Activated CD4-positive, alpha-beta T cell treated with anti-CD3 and anti-CD28 coated beads for 36 hours (primary cell): Measurements from ENCODE around the gene ZNF311. TPM values are rescaled to one million over a fixed set of nuclear protein-coding genes. Genes with fewer than 3 reads are reported as not detected.

Experiments
- ATAC-seq: fragments of 200-7000 bp; cut with Tn5 transposase; one replicate; pipeline ENCODE4 v1.10.0; 2021; ENCODE audit warnings: mild to moderate bottlenecking, moderate library complexity
- CTCF ChIA-PET: fragments of 350-600 bp; sonication (Branson Sonifier 250); formaldehyde crosslinking; loops from one replicate; lab custom pipeline; 2021; ENCODE audit warnings: antibody characterized with exemption; lab: Charles Lee
- POLR2A ChIA-PET: fragments of 350-600 bp; sonication (Branson Sonifier 250); formaldehyde crosslinking; loops from one replicate; lab custom pipeline; 2021; ENCODE audit warnings: antibody characterized with exemption, inconsistent platforms; lab: Charles Lee
- DNase-seq: peaks from one replicate; pipeline ENCODE4 v3.0.0-alpha.2; 2020
- H3K27ac Mint-ChIP-seq: one replicate; pipeline ENCODE4 v1.8.0; 2021; ENCODE audit warnings: mixed read lengths
- H3K27me3 Mint-ChIP-seq: one replicate; pipeline ENCODE4 v1.8.0; 2021; ENCODE audit warnings: mixed read lengths
- H3K36me3 Mint-ChIP-seq: one replicate; pipeline ENCODE4 v1.8.0; 2021; ENCODE audit warnings: low read depth, mixed read lengths
- H3K4me1 Mint-ChIP-seq: one replicate; pipeline ENCODE4 v1.8.0; 2021; ENCODE audit warnings: mixed read lengths
- H3K4me3 Mint-ChIP-seq: one replicate; pipeline ENCODE4 v1.8.0; 2021; ENCODE audit warnings: mild to moderate bottlenecking, moderate library complexity, mixed read lengths
- H3K9me3 Mint-ChIP-seq: one replicate; pipeline ENCODE4 v1.8.0; 2021; ENCODE audit warnings: low read depth, mixed read lengths
- intact Hi-C, 2 experiments: fragments of 100-400 bp; cut with DNase I in 1 of 2; cut with micrococcal nuclease in 1 of 2; formaldehyde crosslinking; loops; one replicate each; pipeline versions ENCODE4 v1.14.2 to v1.15.1; 2022 to 2024; cut with DNase I, micrococcal nuclease
- total RNA-seq, 2 experiments: library from RNA; stranded (reverse); gene quantifications; one replicate each; pipeline ENCODE4 v1.2.3, GENCODE V29; 2021

Gene ZNF311
- 1 to 10 TPM in 1 of 2 experiments, under 1 TPM in 1; 0.98 to 1.0 TPM for total RNA-seq

GRCh38 chr6:29005183-29005885, at the start of gene ZNF311:
Gene ZNF311, minus strand, starts transcription at chr6:29005315. Its CDS starts 1,361 bp downstream, at chr6:29003954.
- intact Hi-C loops: no loop called here
- H3K27ac Mint-ChIP-seq: peak within 1 kb of the TSS; percentile 88
- H3K9me3 Mint-ChIP-seq: no peaks in the 10 kb centered on the region
- ChIA-PET POLR2A (no interaction called here), CTCF (interaction anchor here (0.6 to 1.4 kb wide), 5 partner anchors 9 to 233 kb away, joined by 3 to 8 read pairs (median 3); no protein-coding TSS in a partner anchor)
- no peaks in the 10 kb centered on the region for H3K36me3 Mint-ChIP-seq
- H3K27me3 Mint-ChIP-seq: peaks cover 3% of the 10 kb centered on the region
- H3K4me3 Mint-ChIP-seq: peak within 1 kb of the TSS; percentile 79
- DNase-seq (peak; percentile 62), ATAC-seq (peak; percentile 97)
- H3K4me1 Mint-ChIP-seq: peaks cover 19% of the 10 kb centered on the region

GRCh38 chr6:29051680-29052079, 46.6 kb upstream of the ZNF311 start:
- Mint-ChIP-seq H3K9me3 (no peaks in the 10 kb centered on the region), H3K27ac (no peak overlapping the region), H3K4me3 (no peak overlapping the region), H3K36me3 (no peaks in the 10 kb centered on the region), H3K27me3 (peaks cover 48% of the 10 kb centered on the region), H3K4me1 (no peaks in the 10 kb centered on the region)
- ChIA-PET POLR2A (no interaction called here), CTCF (no interaction called here)
- DNase-seq: no peak
- no peak for ATAC-seq
- intact Hi-C loops: no loop called here

GRCh38 chr6:29045075-29045474, 40.0 kb upstream of the ZNF311 start, which contains the start of gene OR2W1:
Gene OR2W1, minus strand, starts transcription at chr6:29045175. Its CDS starts 0 bp downstream, at chr6:29045175.
- H3K27me3 Mint-ChIP-seq: peaks cover 36% of the 10 kb centered on the region
- no peaks in the 10 kb centered on the region for H3K9me3 Mint-ChIP-seq
- no peaks in the 10 kb centered on the region for H3K4me1 Mint-ChIP-seq
- CTCF ChIA-PET: no interaction called here
- H3K27ac Mint-ChIP-seq: no peak within 1 kb of the TSS
- no peak within 1 kb of the TSS for H3K4me3 Mint-ChIP-seq
- POLR2A ChIA-PET: no interaction called here
- ATAC-seq (no peak), DNase-seq (no peak)
- intact Hi-C loops: loop anchor here in 1 of 2 experiments (10.0 kb wide), 1 partner anchor 550 kb away; no protein-coding TSS in a partner anchor
- no peaks in the 10 kb centered on the region for H3K36me3 Mint-ChIP-seq

DNA sequence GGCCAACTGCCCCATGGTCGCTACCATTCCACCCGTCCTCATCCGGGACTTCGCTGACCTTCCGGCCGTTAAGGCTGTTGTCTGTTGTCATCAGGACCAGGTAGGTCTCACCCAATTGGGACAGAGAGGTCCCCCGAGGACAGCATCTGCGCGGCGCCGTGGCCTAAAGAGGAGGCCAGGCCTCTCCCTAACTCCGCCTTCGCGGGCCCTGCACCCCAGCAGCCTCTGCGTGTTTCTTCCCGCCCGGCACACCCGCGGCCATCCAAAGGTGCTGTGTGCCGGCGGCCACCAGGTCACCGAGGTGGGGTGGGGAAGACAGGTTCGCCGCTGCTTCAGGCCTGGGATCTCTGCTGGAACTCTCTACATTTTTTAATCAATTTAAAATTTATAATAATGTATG, 30.8 kb upstream of the ZNF311 start:
- H3K9me3 Mint-ChIP-seq: no peaks in the 10 kb centered on the region
- POLR2A ChIA-PET: no interaction called here
- ATAC-seq (no peak), DNase-seq (no peak)
- H3K4me3 Mint-ChIP-seq: no peak overlapping the region
- H3K36me3 Mint-ChIP-seq: no peaks in the 10 kb centered on the region
- no peak overlapping the region for H3K27ac Mint-ChIP-seq
- H3K27me3 Mint-ChIP-seq: peaks cover 22% of the 10 kb centered on the region
- CTCF ChIA-PET: no interaction called here
- no peaks in the 10 kb centered on the region for H3K4me1 Mint-ChIP-seq
- intact Hi-C loops: no loop called here

DNA sequence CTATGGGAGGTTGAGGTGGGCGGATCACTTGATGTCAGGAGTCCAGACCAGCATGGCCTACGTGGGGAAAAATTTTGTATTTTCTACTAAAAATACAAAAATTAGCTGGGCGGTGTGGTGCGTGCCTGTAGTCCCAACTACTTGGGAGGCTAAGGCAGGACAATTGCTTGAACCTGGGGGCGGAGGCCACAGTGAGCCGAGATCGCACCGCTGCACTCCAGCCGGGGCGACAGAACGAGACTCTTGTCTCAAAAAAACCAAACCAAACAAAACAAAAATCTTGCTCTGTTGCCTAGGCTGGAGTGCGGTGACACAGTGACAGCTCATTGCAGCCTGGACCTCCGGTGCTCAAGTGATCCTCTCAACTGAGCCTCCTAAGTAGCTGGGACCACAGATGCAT, 23.7 kb upstream of the ZNF311 start:
- CTCF ChIA-PET: interaction anchor here (0.6 kb wide), 1 partner anchor 95 kb away, joined by 3 read pairs; no protein-coding TSS in a partner anchor
- H3K27me3 Mint-ChIP-seq: peaks cover 40% of the 10 kb centered on the region
- POLR2A ChIA-PET: no interaction called here
- H3K27ac Mint-ChIP-seq: no peak overlapping the region
- H3K4me3 Mint-ChIP-seq: no peak overlapping the region
- ATAC-seq (no peak), DNase-seq (no peak)
- intact Hi-C loops: no loop called here
- no peaks in the 10 kb centered on the region for H3K9me3 Mint-ChIP-seq
- no peaks in the 10 kb centered on the region for H3K36me3 Mint-ChIP-seq
- no peaks in the 10 kb centered on the region for H3K4me1 Mint-ChIP-seq

- no peaks in the 10 kb centered on the region for H3K4me1 Mint-ChIP-seq
- CTCF ChIA-PET: interaction anchor here (0.6 to 1.3 kb wide), 2 partner anchors 10 to 79 kb away, joined by 3 read pairs; no protein-coding TSS in a partner anchor
- peaks cover 42% of the 10 kb centered on the region for H3K27me3 Mint-ChIP-seq
- no peaks in the 10 kb centered on the region for H3K36me3 Mint-ChIP-seq
- DNase-seq: no peak
- POLR2A ChIA-PET: no interaction called here
- peaks cover 1% of the 10 kb centered on the region for H3K9me3 Mint-ChIP-seq
- intact Hi-C loops: no loop called here
- H3K4me3 Mint-ChIP-seq: no peak overlapping the region
- no peak for ATAC-seq
- H3K27ac Mint-ChIP-seq: no peak overlapping the region
Observed at GRCh38 chr6:29025927-29026585, 20.9 kb upstream of the ZNF311 start.

- ChIA-PET POLR2A (no interaction called here), CTCF (interaction anchor here (0.9 kb wide), 1 partner anchor 184 kb away, joined by 4 read pairs; no protein-coding TSS in a partner anchor)
- no peak overlapping the region for H3K4me3 Mint-ChIP-seq
Observed at GRCh38 chr6:29021434-29021833, 16.3 kb upstream of the ZNF311 start.

GRCh38 chr6:29019629-29020028, 14.5 kb upstream of the ZNF311 start:
- Mint-ChIP-seq H3K27me3 (peaks cover 22% of the 10 kb centered on the region), H3K4me1 (peaks cover 10% of the 10 kb centered on the region), H3K36me3 (peaks cover 3% of the 10 kb centered on the region), H3K27ac (no peak overlapping the region), H3K4me3 (no peak overlapping the region), H3K9me3 (peaks cover 1% of the 10 kb centered on the region)
- CTCF ChIA-PET: interaction anchor here (1.0 kb wide), 1 partner anchor 182 kb away, joined by 5 read pairs; no protein-coding TSS in a partner anchor
- POLR2A ChIA-PET: no interaction called here
- intact Hi-C loops: no loop called here
- ATAC-seq: no peak
- no peak for DNase-seq

More at GRCh38 chr6:29021434-29021833, 16.3 kb upstream of the ZNF311 start:
- no peaks in the 10 kb centered on the region for H3K36me3 Mint-ChIP-seq
- no peak for DNase-seq
- H3K27me3 Mint-ChIP-seq: peaks cover 28% of the 10 kb centered on the region
- no peak for ATAC-seq
- H3K27ac Mint-ChIP-seq: no peak overlapping the region
- intact Hi-C loops: no loop called here
- H3K4me1 Mint-ChIP-seq: peaks cover 4% of the 10 kb centered on the region
- H3K9me3 Mint-ChIP-seq: peaks cover 1% of the 10 kb centered on the region

GRCh38 chr6:29017428-29017802, 12.3 kb upstream of the ZNF311 start:
- ChIA-PET CTCF (interaction anchor here (1.1 kb wide), 1 partner anchor 180 kb away, joined by 3 read pairs; no protein-coding TSS in a partner anchor), POLR2A (no interaction called here)
- H3K36me3 Mint-ChIP-seq: peaks cover 3% of the 10 kb centered on the region
- peaks cover 10% of the 10 kb centered on the region for H3K4me1 Mint-ChIP-seq
- no peak overlapping the region for H3K27ac Mint-ChIP-seq
- intact Hi-C loops: loop anchor here (1.0 to 2.0 kb wide), 7 partner anchors 29 to 572 kb away; partner anchors contain the start of gene TRIM27 (in 1 of the 2)
- H3K27me3 Mint-ChIP-seq: peaks cover 24% of the 10 kb centered on the region
- ATAC-seq (no peak), DNase-seq (no peak)
- H3K9me3 Mint-ChIP-seq: peaks cover 1% of the 10 kb centered on the region
- peak overlapping the region; percentile 77 for H3K4me3 Mint-ChIP-seq

DNA sequence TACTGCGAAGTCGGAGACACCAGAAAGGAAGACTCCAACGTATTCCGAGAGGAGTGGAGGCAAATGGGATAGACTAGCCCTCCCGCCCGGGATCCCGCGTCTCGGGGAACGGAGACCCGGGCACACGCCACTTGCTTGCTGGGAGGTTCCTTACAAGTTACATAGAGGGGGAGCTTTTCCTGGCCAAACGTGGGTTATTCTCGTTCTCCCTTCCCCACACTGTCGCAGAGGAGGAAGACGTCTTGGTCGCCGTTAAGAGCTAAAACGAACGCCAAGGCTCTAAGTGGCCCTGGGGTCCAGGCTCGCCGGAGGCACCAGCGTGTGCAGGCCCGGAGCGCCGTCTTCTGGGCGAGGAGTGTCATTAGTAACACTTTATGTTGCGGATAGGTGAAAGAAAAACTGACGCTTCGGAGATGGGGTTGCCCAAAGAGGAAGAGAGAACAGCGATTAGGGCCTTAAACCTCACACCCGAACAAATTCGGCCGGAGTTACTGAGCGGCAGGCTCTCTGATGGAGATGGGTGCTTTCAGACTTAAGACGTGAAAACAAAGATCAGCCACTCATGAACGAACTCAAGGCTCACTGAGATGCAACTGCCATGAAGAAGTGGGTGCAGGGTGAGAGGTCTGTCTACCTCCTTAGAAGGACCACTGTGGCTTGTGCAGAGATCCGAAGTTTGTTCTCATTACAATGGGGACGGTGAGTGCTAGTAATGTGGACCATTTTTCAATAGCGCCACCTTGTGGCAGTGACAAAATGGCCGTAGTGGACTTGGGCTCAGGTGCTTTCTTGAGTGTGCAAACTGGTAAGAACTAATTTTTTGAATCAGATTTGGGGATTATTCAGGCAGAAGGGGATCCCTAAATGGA, 11.7 kb upstream of the ZNF311 start:
- H3K9me3 Mint-ChIP-seq: peaks cover 1% of the 10 kb centered on the region
- H3K4me1 Mint-ChIP-seq: peaks cover 10% of the 10 kb centered on the region
- H3K27me3 Mint-ChIP-seq: peaks cover 20% of the 10 kb centered on the region
- CTCF ChIA-PET: interaction anchor here (0.6 to 4.2 kb wide), 23 partner anchors 9 to 573 kb away, joined by 3 to 87 read pairs (median 5); partner anchors contain the start of gene ZNF311
- DNase-seq: peak; percentile 90
- peak overlapping the region; percentile 78 for H3K27ac Mint-ChIP-seq
- POLR2A ChIA-PET: interaction anchor here (0.7 to 1.7 kb wide), 4 partner anchors 94 to 1329 kb away, joined by 3 to 6 read pairs (median 4); no protein-coding TSS in a partner anchor
- peak; percentile 87 for ATAC-seq
- intact Hi-C loops: loop anchor here (1.0 to 2.0 kb wide), 14 partner anchors 28 to 573 kb away; partner anchors contain the start of gene TRIM27 (in 1 of the 2)
- peak overlapping the region; percentile 77 for H3K4me3 Mint-ChIP-seq
- peaks cover 3% of the 10 kb centered on the region for H3K36me3 Mint-ChIP-seq
